Natural killer cell treated with Interleukin-12 subunit alpha and Interleukin-12 subunit beta and Interleukin-15 and Interleukin-18, amount 100 ng/mL, for 72 hours (primary cell): ENCODE measurements around the gene ATP9B. TPM values are rescaled to one million over a fixed set of nuclear protein-coding genes. Genes with fewer than 3 reads are reported as not detected.
A peak's percentile ranks its signal among the peaks of the same experiment; 100 is the strongest.

Experiments
- ATAC-seq, 2 donors: fragments of 150-1000 bp; cut with Tn5 transposase in 1 of 2; sonication (Bioruptor Pico), chemical (Tn5 transposase) in 1 of 2; 2 replicates each; pipeline ENCODE4 v1.10.0; 2021
- DNase-seq: peaks from one replicate; pipeline ENCODE4 v3.0.0; 2022; ENCODE audit warnings: low spot score
- H3K27ac Mint-ChIP-seq, 2 donors: 1 replicate in 1 of 2; 2 replicates in 1 of 2; pipeline ENCODE4 v1.8.0; 2022; ENCODE audit warnings: mixed read lengths in 2 of 2, mild to moderate bottlenecking in 1 of 2, moderate library complexity in 1 of 2
- H3K27me3 Mint-ChIP-seq, 2 donors: 1 replicate in 1 of 2; 2 replicates in 1 of 2; pipeline ENCODE4 v1.8.0; 2022; ENCODE audit warnings: mixed read lengths in 2 of 2
- H3K36me3 Mint-ChIP-seq: one replicate; pipeline ENCODE4 v1.8.0; 2022; ENCODE audit warnings: mixed read lengths
- H3K4me1 Mint-ChIP-seq, 2 donors: 1 replicate in 1 of 2; 2 replicates in 1 of 2; pipeline ENCODE4 v1.8.0; 2022; ENCODE audit warnings: low read depth in 2 of 2, mixed read lengths in 2 of 2, mild to moderate bottlenecking in 1 of 2
- H3K4me3 Mint-ChIP-seq: one replicate; pipeline ENCODE4 v1.8.0; 2022; ENCODE audit warnings: mixed read lengths
- H3K9me3 Mint-ChIP-seq: 2 replicates; pipeline ENCODE4 v1.8.0; 2022; ENCODE audit warnings: mixed read lengths
- total RNA-seq, 2 donors: library from RNA; stranded (reverse); gene quantifications; one replicate each; pipeline ENCODE4 v1.2.3, GENCODE V29; 2022

The ATP9B gene
- total RNA-seq, 2 donors from 2014 or later = 36.8 to 59.6 TPM

- ATAC-seq (no peak), DNase-seq (no peak)
- peaks cover 4% of the 10 kb centered on the region for H3K36me3 Mint-ChIP-seq
- H3K27ac Mint-ChIP-seq = no peak overlapping the region
- H3K4me3 Mint-ChIP-seq = no peak overlapping the region
- peaks cover 10 to 22% of the 10 kb centered on the region in 2 donors for H3K4me1 Mint-ChIP-seq
- H3K9me3 Mint-ChIP-seq = no peaks in the 10 kb centered on the region
- peaks cover 0 to 13% of the 10 kb centered on the region in 2 donors for H3K27me3 Mint-ChIP-seq
These were observed 313.6 kb downstream of the ATP9B start for GRCh38 chr18:79382681-79383387.

DNA sequence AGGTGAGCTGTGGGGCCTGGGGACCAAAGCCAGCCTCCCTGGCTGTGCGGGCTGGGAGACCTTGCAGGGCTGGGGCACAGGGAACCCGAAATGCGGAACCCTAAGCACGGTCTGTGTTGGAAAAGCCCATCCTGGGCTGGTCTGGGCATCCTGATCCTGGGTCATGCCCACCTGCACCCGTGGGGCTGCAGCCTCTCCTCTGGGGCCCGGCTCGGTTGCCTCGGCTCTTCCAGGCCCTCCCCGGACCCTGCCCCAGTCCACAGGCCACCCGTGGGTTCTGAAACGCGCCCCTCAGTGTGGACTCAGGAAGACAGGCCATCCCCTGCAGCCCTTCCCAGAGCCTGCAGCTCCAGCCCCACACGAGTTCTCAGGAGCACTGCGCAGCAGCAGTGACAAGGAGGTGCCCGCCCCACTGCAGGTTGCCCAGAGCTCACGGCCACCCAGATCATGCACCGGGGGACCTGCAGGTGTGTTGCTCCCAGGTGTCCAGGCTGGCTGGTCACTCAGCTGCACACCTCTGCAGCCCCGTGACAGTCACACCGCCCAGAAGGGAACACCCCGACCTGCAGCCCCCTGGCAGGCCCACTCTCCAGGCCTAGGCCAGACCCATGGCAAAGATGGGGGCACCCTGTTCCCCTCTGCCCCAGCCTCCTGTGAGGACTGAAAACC, 314.3 kb downstream of the ATP9B start:
- no peaks in the 10 kb centered on the region for H3K9me3 Mint-ChIP-seq
- DNase-seq = no peak

GRCh38 chr18:79384151-79384807, 315.1 kb downstream of the ATP9B start:
- no peak for ATAC-seq
- Mint-ChIP-seq H3K27ac (peak overlapping the region in 1 of 2 donors; percentile 74), H3K9me3 (no peaks in the 10 kb centered on the region), H3K27me3 (peaks cover 11 to 20% of the 10 kb centered on the region in 2 donors), H3K36me3 (no peaks in the 10 kb centered on the region), H3K4me3 (no peak overlapping the region), H3K4me1 (peaks cover 4 to 13% of the 10 kb centered on the region in 2 donors)
- DNase-seq = no peak

More for the DNA sequence above, 314.3 kb downstream of the ATP9B start:
- Mint-ChIP-seq H3K4me1 (peaks cover 10 to 19% of the 10 kb centered on the region in 2 donors), H3K36me3 (no peaks in the 10 kb centered on the region), H3K27ac (peak overlapping the region in 1 of 2 donors; percentile 74), H3K27me3 (peaks cover 3 to 15% of the 10 kb centered on the region in 2 donors), H3K4me3 (no peak overlapping the region)
- ATAC-seq = no peak

DNA sequence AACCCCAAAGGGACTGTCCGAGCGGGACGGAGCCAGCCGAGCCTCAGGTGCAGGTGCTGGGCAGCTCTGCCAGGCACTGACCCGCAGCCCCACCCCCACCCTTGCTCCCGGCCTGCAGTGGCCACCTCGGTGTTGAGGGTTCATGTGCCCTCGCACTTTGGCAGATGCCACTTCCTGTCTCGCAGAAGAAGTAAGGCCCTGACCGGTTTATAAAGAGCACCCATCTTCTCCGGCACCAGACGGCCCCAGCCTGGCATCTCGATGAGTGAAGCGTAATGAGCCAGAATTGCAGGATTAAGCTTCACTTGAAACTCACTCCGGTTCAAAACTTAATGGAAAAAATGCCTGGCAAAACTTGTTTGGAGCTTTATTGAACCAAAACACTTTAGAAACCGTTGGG, 315.6 kb downstream of the ATP9B start:
- H3K4me1 Mint-ChIP-seq = peaks cover 0 to 12% of the 10 kb centered on the region in 2 donors
- H3K27ac Mint-ChIP-seq = no peak overlapping the region
- ATAC-seq (no peak), DNase-seq (no peak)
- H3K4me3 Mint-ChIP-seq = no peak overlapping the region
- H3K9me3 Mint-ChIP-seq = no peaks in the 10 kb centered on the region
- peaks cover 15 to 21% of the 10 kb centered on the region in 2 donors for H3K27me3 Mint-ChIP-seq
- no peaks in the 10 kb centered on the region for H3K36me3 Mint-ChIP-seq

DNA sequence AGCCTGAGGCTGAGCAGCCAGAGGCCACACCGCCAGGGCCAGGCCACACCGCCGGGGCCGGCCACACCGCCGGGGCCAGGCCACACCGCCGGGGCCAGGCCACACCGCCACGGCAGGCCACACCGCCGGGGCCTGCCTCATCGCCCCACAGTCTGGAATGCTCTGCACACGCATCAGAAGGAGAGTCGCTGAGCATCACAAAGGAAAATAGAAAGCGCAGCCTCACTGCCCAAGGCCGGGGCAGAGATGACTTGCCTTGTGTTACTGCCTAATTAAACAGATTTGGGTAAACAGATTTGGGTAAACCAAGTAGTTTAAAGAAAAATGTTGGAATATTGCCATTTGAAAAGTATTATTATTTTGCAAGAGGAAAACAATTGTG, 316.1 kb downstream of the ATP9B start:
- ATAC-seq = no peak
- no peaks in the 10 kb centered on the region for H3K9me3 Mint-ChIP-seq
- H3K27ac Mint-ChIP-seq = no peak overlapping the region
- peaks cover 20 to 24% of the 10 kb centered on the region in 2 donors for H3K27me3 Mint-ChIP-seq
- H3K4me1 Mint-ChIP-seq = peaks cover 0 to 12% of the 10 kb centered on the region in 2 donors
- H3K36me3 Mint-ChIP-seq = no peaks in the 10 kb centered on the region
- no peak overlapping the region for H3K4me3 Mint-ChIP-seq
- no peak for DNase-seq

- ATAC-seq (no peak), DNase-seq (no peak)
- H3K27me3 Mint-ChIP-seq = peaks cover 25 to 26% of the 10 kb centered on the region in 2 donors
- peaks cover 0 to 12% of the 10 kb centered on the region in 2 donors for H3K4me1 Mint-ChIP-seq
- no peaks in the 10 kb centered on the region for H3K9me3 Mint-ChIP-seq
- no peak overlapping the region for H3K4me3 Mint-ChIP-seq
- no peak overlapping the region for H3K27ac Mint-ChIP-seq
- no peaks in the 10 kb centered on the region for H3K36me3 Mint-ChIP-seq
These were observed 316.6 kb downstream of the ATP9B start for GRCh38 chr18:79385708-79386341.

DNA sequence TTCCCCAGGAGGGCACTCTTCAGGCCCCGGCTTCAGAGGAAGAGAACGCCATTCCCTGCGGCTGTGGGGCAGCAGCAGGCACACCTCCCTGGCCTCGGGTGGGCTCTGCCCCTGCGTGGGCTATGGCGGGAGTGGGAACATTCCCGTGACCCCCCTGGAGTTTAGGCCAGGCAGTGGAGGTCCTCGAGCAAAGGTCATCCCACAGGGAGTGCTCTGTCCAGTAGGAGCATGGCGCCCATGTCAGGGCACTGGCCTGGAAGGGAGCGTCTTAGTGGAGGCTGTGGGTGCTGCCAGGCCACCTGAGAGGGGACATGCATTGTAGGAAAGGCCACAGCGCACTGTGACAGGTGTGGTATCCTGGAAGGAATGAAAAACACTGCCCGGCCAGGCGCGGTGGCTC, 317.4 kb downstream of the ATP9B start:
- H3K9me3 Mint-ChIP-seq = no peaks in the 10 kb centered on the region
- H3K27me3 Mint-ChIP-seq = peaks cover 30 to 31% of the 10 kb centered on the region in 2 donors
- DNase-seq (no peak), ATAC-seq (no peak)
- H3K4me3 Mint-ChIP-seq = no peak overlapping the region
- no peaks in the 10 kb centered on the region for H3K36me3 Mint-ChIP-seq
- H3K27ac Mint-ChIP-seq = no peak overlapping the region
- peaks cover 0 to 12% of the 10 kb centered on the region in 2 donors for H3K4me1 Mint-ChIP-seq

GRCh38 chr18:79387214-79387613, 318.0 kb downstream of the ATP9B start:
- H3K9me3 Mint-ChIP-seq = no peaks in the 10 kb centered on the region
- no peaks in the 10 kb centered on the region for H3K36me3 Mint-ChIP-seq
- H3K27me3 Mint-ChIP-seq = peaks cover 35% of the 10 kb centered on the region in 2 donors
- H3K4me3 Mint-ChIP-seq = no peak overlapping the region
- H3K4me1 Mint-ChIP-seq = peaks cover 0 to 12% of the 10 kb centered on the region in 2 donors
- ATAC-seq (no peak), DNase-seq (no peak)
- H3K27ac Mint-ChIP-seq = no peak overlapping the region

GRCh38 chr18:79387615-79388014, 318.4 kb downstream of the ATP9B start:
- DNase-seq (no peak), ATAC-seq (no peak)
- Mint-ChIP-seq H3K4me1 (peaks cover 0 to 12% of the 10 kb centered on the region in 2 donors), H3K9me3 (no peaks in the 10 kb centered on the region), H3K27me3 (peaks cover 39% of the 10 kb centered on the region in 2 donors), H3K27ac (no peak overlapping the region), H3K36me3 (no peaks in the 10 kb centered on the region), H3K4me3 (no peak overlapping the region)

DNA sequence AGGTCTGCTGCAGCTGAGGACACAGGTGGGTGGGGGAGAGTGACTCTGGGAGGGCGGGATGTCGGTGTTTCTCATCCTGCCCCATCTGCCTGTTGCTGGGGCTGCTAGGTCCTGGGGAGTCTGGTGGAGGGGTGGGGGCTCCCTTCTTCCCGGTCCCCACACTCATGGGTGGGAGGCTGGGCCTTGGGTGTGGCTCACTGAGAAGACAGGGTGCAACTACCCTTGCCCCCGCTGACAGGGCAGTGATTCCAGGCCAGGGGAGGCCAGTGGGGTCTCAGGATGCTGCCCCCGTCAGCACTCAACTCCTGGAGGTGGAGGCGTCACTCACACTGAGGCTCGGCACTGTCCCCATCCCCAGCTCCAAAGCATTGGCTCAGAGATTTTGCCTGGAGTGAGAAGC, 318.8 kb downstream of the ATP9B start:
- H3K4me1 Mint-ChIP-seq = peaks cover 0 to 12% of the 10 kb centered on the region in 2 donors
- no peaks in the 10 kb centered on the region for H3K36me3 Mint-ChIP-seq
- no peak for DNase-seq
- peaks cover 39 to 42% of the 10 kb centered on the region in 2 donors for H3K27me3 Mint-ChIP-seq
- H3K4me3 Mint-ChIP-seq = no peak overlapping the region
- peak in 1 of 2 donors; percentile 4 for ATAC-seq
- no peaks in the 10 kb centered on the region for H3K9me3 Mint-ChIP-seq
- H3K27ac Mint-ChIP-seq = no peak overlapping the region

- no peak overlapping the region for H3K27ac Mint-ChIP-seq
These were observed 320.5 kb downstream of the ATP9B start for GRCh38 chr18:79389689-79390088.

GRCh38 chr18:79392226-79392625, 323.0 kb downstream of the ATP9B start:
- H3K4me1 Mint-ChIP-seq = peaks cover 6 to 12% of the 10 kb centered on the region in 2 donors
- ATAC-seq (no peak), DNase-seq (no peak)
- H3K36me3 Mint-ChIP-seq = no peaks in the 10 kb centered on the region
- no peak overlapping the region for H3K27ac Mint-ChIP-seq
- peak overlapping the region; percentile 38 for H3K4me3 Mint-ChIP-seq
- no peaks in the 10 kb centered on the region for H3K9me3 Mint-ChIP-seq
- H3K27me3 Mint-ChIP-seq = peaks cover 36 to 42% of the 10 kb centered on the region in 2 donors

More at GRCh38 chr18:79389689-79390088, 320.5 kb downstream of the ATP9B start:
- Mint-ChIP-seq H3K36me3 (no peaks in the 10 kb centered on the region), H3K4me1 (peaks cover 6 to 9% of the 10 kb centered on the region in 2 donors), H3K27me3 (peaks cover 37 to 42% of the 10 kb centered on the region in 2 donors), H3K4me3 (no peak overlapping the region), H3K9me3 (no peaks in the 10 kb centered on the region)
- no peak for ATAC-seq
- no peak for DNase-seq

DNA sequence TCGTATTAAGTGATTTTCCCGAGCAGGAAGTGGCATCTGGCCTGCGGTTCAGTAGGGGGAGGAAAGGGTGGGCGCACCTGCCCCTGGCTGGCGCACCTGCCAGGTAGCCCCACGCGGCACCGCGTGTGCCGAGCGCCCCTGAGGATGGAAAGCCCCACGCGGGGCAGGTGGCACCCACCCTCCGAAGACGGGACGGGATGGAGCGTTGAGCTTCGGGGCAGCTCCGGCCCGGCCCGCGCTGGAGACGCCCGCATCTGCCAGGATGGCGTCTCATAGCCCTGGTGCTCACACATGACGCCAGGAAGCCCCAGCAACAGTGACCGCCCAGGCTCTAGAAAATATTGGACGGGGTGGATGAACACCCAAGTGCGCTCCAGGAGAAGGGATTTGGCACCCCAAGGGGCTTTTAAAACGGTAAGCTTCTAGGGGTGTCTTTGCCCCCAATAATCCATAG, 324.0 kb downstream of the ATP9B start:
- DNase-seq (no peak), ATAC-seq (no peak)
- Mint-ChIP-seq H3K27ac (peak overlapping the region in 1 of 2 donors; percentile 68), H3K4me3 (peak overlapping the region; percentile 87), H3K36me3 (no peaks in the 10 kb centered on the region), H3K27me3 (peaks cover 31 to 42% of the 10 kb centered on the region in 2 donors), H3K4me1 (peaks cover 6 to 9% of the 10 kb centered on the region in 2 donors), H3K9me3 (no peaks in the 10 kb centered on the region)
